Lung (tissue), 12 donors: Measurements from ENCODE around the gene ZNF112. TPM values are rescaled to one million over a fixed set of nuclear protein-coding genes. Genes with fewer than 3 reads are reported as not detected.
A peak's percentile ranks its signal among the peaks of the same experiment; 100 is the strongest.

Experiments
- ATAC-seq: fragments of 200-7000 bp; cut with Tn5 transposase; one replicate; pipeline ENCODE4 v1.9.1; 2020; ENCODE audit warnings: moderate number of reproducible peaks; ENCODE audit not compliant: insufficient read depth, low FRiP score
- DNase-seq, 3 donors: peaks; one replicate each; pipeline ENCODE4 v3.0.0-alpha.2; 2013 to 2017
- H3K27ac ChIP-seq, 2 donors: one replicate each; pipeline ENCODE4 v1.5.1; 2013; ENCODE audit warnings: mild to moderate bottlenecking in 2 of 2, moderate library complexity in 2 of 2, control low read depth in 1 of 2, inconsistent platforms in 1 of 2, low read depth in 1 of 2, low read length in 1 of 2
- H3K27me3 ChIP-seq, 3 donors: one replicate each; pipeline ENCODE4 v1.5.1; 2013; ENCODE audit warnings: low read length in 2 of 3; ENCODE audit not compliant: control insufficient read depth in 3 of 3, insufficient read depth in 3 of 3
- H3K36me3 ChIP-seq, 4 donors: one replicate each; pipeline ENCODE4 v1.5.1; 2013; ENCODE audit warnings: low read length in 4 of 4, mild to moderate bottlenecking in 1 of 4, moderate library complexity in 1 of 4; ENCODE audit not compliant: control insufficient read depth in 4 of 4, insufficient read depth in 4 of 4
- H3K4me1 ChIP-seq, 5 donors: one replicate each; pipeline ENCODE4 v1.5.1; 2013; ENCODE audit warnings: low read length in 5 of 5, mild to moderate bottlenecking in 2 of 5, moderate library complexity in 1 of 5; ENCODE audit not compliant: control insufficient read depth in 5 of 5, insufficient read depth in 5 of 5
- H3K4me3 ChIP-seq: one replicate; pipeline ENCODE4 v1.5.1; 2013; ENCODE audit warnings: mild to moderate bottlenecking, control low read depth, moderate library complexity
- H3K9ac ChIP-seq, 2 donors: one replicate each; pipeline ENCODE4 v1.5.1; 2013; ENCODE audit warnings: low read length in 2 of 2, control low read depth in 1 of 2; ENCODE audit not compliant: insufficient read depth in 1 of 2
- H3K9me3 ChIP-seq, 4 donors: one replicate each; pipeline ENCODE4 v1.5.1; 2013; ENCODE audit warnings: low read length in 3 of 4, mild to moderate bottlenecking in 1 of 4, moderate library complexity in 1 of 4; ENCODE audit not compliant: control insufficient read depth in 4 of 4, insufficient read depth in 3 of 4
- WGBS, 2 donors: extraction: QIAGEN DNeasy Blood & Tissue Kit; methylation state at CpG; one replicate each; pipeline ENCODE4 v1.1.7; 2013; 5-methylcytosine and 5-hydroxymethylcytosine counted together
- polyA plus RNA-seq, 2 donors: library from polyadenylated mRNA; stranded (reverse); fragments of 200-250 nt; gene quantifications; one replicate each; pipeline ENCODE4 v1.2.1, GENCODE V29; 2013
- total RNA-seq, 2 donors: library from RNA; depleted of rRNA in 1 of 2; stranded (reverse); fragments of >200 nt in 1 of 2; gene quantifications; one replicate each; pipeline ENCODE4 v1.2.1, GENCODE V29; 2014 to 2021
- TF ChIP-seq, protein P1 (sequence below): IDR thresholded peaks from 2 replicates; pipeline ENCODE4 v1.5.1; 2012; ENCODE audit warnings: mild to moderate bottlenecking; ENCODE audit errors: control extremely low read depth, extremely low read depth
- donor health status: control.
- donor health status: control.
- donor health status: Bipolar disorder and iron deficiency.
- donor health status: healthy.
- donor health status: DM: yes; HTN: yes; CAD: no.

The ZNF112 gene
- total and polyA plus RNA-seq, 4 donors, result 1.0 to 11.3 (median 2.6) TPM

- ATAC-seq, result peak; percentile 7
- peak overlapping the region in 1 of 2 donors; percentile 80 for H3K9ac ChIP-seq
- TF ChIP-seq, protein P1, sequence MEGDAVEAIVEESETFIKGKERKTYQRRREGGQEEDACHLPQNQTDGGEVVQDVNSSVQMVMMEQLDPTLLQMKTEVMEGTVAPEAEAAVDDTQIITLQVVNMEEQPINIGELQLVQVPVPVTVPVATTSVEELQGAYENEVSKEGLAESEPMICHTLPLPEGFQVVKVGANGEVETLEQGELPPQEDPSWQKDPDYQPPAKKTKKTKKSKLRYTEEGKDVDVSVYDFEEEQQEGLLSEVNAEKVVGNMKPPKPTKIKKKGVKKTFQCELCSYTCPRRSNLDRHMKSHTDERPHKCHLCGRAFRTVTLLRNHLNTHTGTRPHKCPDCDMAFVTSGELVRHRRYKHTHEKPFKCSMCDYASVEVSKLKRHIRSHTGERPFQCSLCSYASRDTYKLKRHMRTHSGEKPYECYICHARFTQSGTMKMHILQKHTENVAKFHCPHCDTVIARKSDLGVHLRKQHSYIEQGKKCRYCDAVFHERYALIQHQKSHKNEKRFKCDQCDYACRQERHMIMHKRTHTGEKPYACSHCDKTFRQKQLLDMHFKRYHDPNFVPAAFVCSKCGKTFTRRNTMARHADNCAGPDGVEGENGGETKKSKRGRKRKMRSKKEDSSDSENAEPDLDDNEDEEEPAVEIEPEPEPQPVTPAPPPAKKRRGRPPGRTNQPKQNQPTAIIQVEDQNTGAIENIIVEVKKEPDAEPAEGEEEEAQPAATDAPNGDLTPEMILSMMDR, result no peak
- H3K9me3 ChIP-seq, result peaks cover 0 to 16% (median 3%) of the 10 kb centered on the region in 4 donors
- peaks cover 0 to 14% (median 6%) of the 10 kb centered on the region in 5 donors for H3K4me1 ChIP-seq
- peak overlapping the region in 1 of 2 donors; percentile 96 for H3K27ac ChIP-seq
- DNase-seq, result peak; percentile 16 to 59 (median 39)
- H3K4me3 ChIP-seq, result peak overlapping the region; percentile 87
- 5% methylated on average over 11 of the region's 11 CpGs for WGBS, 2 donors
- no peaks in the 10 kb centered on the region for H3K27me3 ChIP-seq
- H3K36me3 ChIP-seq, result peaks cover 10 to 25% (median 12%) of the 10 kb centered on the region in 4 donors
Measured at GRCh38 chr19:44303976-44304568, 52.4 kb downstream of the ZNF112 start.

- Histone ChIP-seq H3K9me3 (peaks cover 0 to 16% (median 1%) of the 10 kb centered on the region in 4 donors), H3K9ac (no peak overlapping the region), H3K36me3 (peaks cover 16 to 32% (median 17%) of the 10 kb centered on the region in 4 donors), H3K4me3 (no peak overlapping the region), H3K4me1 (peaks cover 0 to 14% (median 6%) of the 10 kb centered on the region in 5 donors), H3K27ac (no peak overlapping the region), H3K27me3 (no peaks in the 10 kb centered on the region)
- no peak for ATAC-seq
- peak; percentile 17 to 46 (median 38) for DNase-seq
- TF ChIP-seq, protein P1, result no peak
- 80 to 87% methylated on average over 4 of the region's 4 CpGs for WGBS, 2 donors
Measured at GRCh38 chr19:44303320-44303719, 53.2 kb downstream of the ZNF112 start.

- Histone ChIP-seq H3K36me3 (peaks cover 20 to 34% (median 33%) of the 10 kb centered on the region in 4 donors), H3K27me3 (no peaks in the 10 kb centered on the region), H3K4me3 (no peak overlapping the region), H3K4me1 (no peaks in the 10 kb centered on the region), H3K9ac (no peak overlapping the region), H3K9me3 (peaks cover 4 to 39% (median 19%) of the 10 kb centered on the region in 4 donors), H3K27ac (no peak overlapping the region)
- TF ChIP-seq, protein P1, result no peak
- DNase-seq (no peak), ATAC-seq (no peak)
- 89 to 92% methylated on average over 4 of the region's 4 CpGs for WGBS, 2 donors
Measured at GRCh38 chr19:44284968-44285367, 71.5 kb downstream of the ZNF112 start.
